ENCODE data around the gene ECI1. TPM values are rescaled to one million over a fixed set of nuclear protein-coding genes. Genes with fewer than 3 reads are reported as not detected.

ECI1 gene
- total and polyA plus RNA-seq, 9 donors: 44.4 to 81.7 (median 59.3) TPM

DNA sequence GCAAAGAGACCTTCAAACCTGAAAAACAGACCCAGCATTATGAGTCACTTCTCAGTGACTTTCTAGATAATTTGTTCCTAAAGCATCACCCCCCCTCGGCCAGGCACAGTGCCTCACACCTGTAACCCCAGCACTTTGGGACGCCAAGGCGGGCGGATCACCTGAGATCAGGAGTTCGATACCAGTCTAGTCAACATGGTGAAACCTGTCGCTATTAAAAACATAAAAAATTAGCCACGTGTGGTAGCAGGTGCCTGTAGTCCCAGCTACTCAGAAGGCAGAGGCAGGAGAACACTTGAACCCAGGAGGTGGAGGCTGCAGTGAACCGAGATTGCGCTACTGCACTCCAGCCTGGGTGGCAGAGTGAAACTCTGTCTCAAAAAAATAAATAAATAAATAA, 40.8 kb upstream of the ECI1 start:
- H3K27me3 ChIP-seq (ENCODE audit: control insufficient read depth, insufficient read depth, low read length): no peaks in the 10 kb centered on the region
- H3K27ac ChIP-seq (ENCODE audit: low read length): no peak overlapping the region
- peaks cover 31% of the 10 kb centered on the region for H3K36me3 ChIP-seq (ENCODE audit: control insufficient read depth, insufficient read depth, low read length)
- no peaks in the 10 kb centered on the region for H3K4me1 ChIP-seq (ENCODE audit: control insufficient read depth, insufficient read depth, low read length)
- no peak for DNase-seq
- H3K4me3 ChIP-seq (ENCODE audit: low read length): no peak overlapping the region
- 88% methylated on average over 2 of the region's 9 CpGs for WGBS (ENCODE audit: insufficient coverage)
- H3K9me3 ChIP-seq (replicated peaks; ENCODE audit: control insufficient read depth, low read depth, low read length): no peaks in the 10 kb centered on the region

DNA sequence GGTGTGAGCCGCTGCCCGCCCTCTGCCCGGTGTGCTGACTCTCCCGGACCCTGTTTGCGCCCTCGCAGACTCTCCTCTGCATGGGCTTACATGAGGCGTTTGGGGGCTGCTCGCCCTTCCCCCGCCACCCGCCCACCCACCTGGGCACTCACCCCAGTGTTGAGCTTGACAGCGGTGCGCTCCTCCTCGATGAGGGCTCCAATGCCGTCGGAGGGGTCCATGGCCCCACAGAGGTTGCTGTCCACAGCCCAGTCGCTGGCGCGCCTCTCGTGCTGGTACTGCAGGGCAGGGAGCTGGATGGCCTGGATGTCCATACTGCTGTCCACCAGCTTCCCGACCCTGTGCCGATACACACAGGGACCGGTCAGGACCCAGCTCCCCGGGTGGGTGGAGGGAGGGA, 37.9 kb upstream of the ECI1 start:
- 87% methylated on average over 17 of the region's 23 CpGs for WGBS (ENCODE audit: insufficient coverage)
- DNase-seq: no peak
- no peaks in the 10 kb centered on the region for H3K27me3 ChIP-seq (ENCODE audit: control insufficient read depth, insufficient read depth, low read length)
- H3K27ac ChIP-seq (ENCODE audit: low read length): no peak overlapping the region
- H3K4me1 ChIP-seq (ENCODE audit: control insufficient read depth, insufficient read depth, low read length): no peaks in the 10 kb centered on the region
- no peak overlapping the region for H3K4me3 ChIP-seq (ENCODE audit: low read length)
- peaks cover 37% of the 10 kb centered on the region for H3K36me3 ChIP-seq (ENCODE audit: control insufficient read depth, insufficient read depth, low read length)
- H3K9me3 ChIP-seq (replicated peaks; ENCODE audit: control insufficient read depth, low read depth, low read length): no peaks in the 10 kb centered on the region

DNA sequence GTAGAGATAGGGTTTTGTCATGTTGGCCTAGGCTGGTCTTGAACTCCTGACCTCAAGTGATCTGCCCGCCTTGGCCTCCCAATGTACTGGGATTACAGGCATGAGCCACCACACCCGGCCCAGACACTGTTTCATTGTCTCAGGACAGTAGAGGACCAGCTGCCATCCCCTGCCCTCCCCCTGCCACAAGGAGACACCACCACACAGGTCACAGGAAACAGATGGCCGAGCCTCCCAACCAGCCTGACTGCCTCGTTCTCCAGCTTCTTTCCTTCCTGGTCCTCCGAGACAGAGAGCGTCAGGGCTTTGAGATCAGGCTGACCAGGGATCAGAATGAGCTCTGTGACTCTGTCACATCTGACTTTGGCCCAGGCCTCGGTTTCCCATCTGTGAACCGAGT, 37.3 kb upstream of the ECI1 start:
- Histone ChIP-seq H3K27me3 (ENCODE audit: control insufficient read depth, insufficient read depth, low read length) (no peaks in the 10 kb centered on the region), H3K4me1 (ENCODE audit: control insufficient read depth, insufficient read depth, low read length) (no peaks in the 10 kb centered on the region), H3K9me3 (replicated peaks; ENCODE audit: control insufficient read depth, low read depth, low read length) (no peaks in the 10 kb centered on the region), H3K27ac (ENCODE audit: low read length) (no peak overlapping the region), H3K36me3 (ENCODE audit: control insufficient read depth, insufficient read depth, low read length) (peaks cover 42% of the 10 kb centered on the region), H3K4me3 (ENCODE audit: low read length) (no peak overlapping the region)
- no peak for DNase-seq
- 65% methylated on average over 8 of the region's 8 CpGs for WGBS (ENCODE audit: insufficient coverage)

DNA sequence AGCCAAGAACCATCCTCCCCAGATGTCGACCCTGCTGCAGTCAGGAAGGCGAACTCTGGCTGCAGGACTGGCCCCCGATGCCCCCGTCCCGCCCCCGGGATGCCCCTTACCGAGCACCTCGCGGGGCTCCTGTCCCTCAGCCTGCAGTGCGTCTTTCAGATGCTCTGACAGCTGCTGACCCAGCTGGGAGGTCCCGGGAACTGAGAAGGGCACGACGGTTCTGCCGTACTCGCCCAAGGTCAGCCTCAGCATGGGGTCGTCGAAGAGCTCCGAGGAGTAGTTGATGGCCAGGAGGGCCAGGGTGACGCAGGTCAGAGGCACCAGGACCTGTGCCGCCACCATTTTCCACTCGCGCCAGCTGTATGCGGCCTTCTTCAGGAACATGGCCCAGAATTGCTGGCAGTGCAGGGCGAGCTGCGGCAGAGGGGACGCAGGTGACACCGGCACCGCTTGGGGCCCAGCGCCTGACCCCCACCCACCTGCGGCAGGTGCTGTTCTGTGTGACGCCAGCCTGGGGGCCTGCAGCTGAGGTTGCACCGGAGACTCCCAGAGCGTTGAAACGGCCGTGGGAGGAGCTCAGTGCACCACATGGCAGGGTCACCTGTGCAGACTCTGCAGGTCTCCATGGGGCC, 36.6 kb upstream of the ECI1 start:
- 82% methylated on average over 35 of the region's 35 CpGs for WGBS (ENCODE audit: insufficient coverage)

DNA sequence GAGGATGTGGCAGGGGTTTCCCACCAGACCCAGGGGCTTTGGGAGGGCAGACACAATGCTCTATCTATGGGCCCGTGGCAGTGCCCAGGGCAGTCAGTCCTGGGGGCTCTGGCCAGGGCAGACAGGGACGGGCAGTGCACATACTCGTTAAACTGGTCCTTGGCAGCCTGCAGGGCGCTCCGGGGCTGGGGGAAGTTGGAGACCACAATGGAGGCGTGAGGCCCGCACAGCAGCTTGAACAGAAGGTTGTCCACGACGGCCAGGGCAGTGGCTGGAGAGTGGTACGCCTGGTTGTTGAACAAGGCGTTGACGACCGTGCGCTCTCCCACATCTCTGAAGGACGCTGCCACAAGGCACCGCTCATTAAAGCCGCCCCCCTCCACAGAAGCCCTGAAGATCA, 35.2 kb upstream of the ECI1 start:
- H3K36me3 ChIP-seq (ENCODE audit: control insufficient read depth, insufficient read depth, low read length): peaks cover 50% of the 10 kb centered on the region
- no peaks in the 10 kb centered on the region for H3K4me1 ChIP-seq (ENCODE audit: control insufficient read depth, insufficient read depth, low read length)
- H3K9me3 ChIP-seq (replicated peaks; ENCODE audit: control insufficient read depth, low read depth, low read length): no peaks in the 10 kb centered on the region
- 91% methylated on average over 10 of the region's 17 CpGs for WGBS (ENCODE audit: insufficient coverage)
- no peaks in the 10 kb centered on the region for H3K27me3 ChIP-seq (ENCODE audit: control insufficient read depth, insufficient read depth, low read length)
- no peak for DNase-seq
- H3K4me3 ChIP-seq (ENCODE audit: low read length): no peak overlapping the region
- H3K27ac ChIP-seq (ENCODE audit: low read length): no peak overlapping the region

More for the DNA sequence above, 36.6 kb upstream of the ECI1 start:
- Histone ChIP-seq H3K36me3 (ENCODE audit: control insufficient read depth, insufficient read depth, low read length) (peaks cover 48% of the 10 kb centered on the region), H3K27me3 (ENCODE audit: control insufficient read depth, insufficient read depth, low read length) (no peaks in the 10 kb centered on the region), H3K4me1 (ENCODE audit: control insufficient read depth, insufficient read depth, low read length) (no peaks in the 10 kb centered on the region), H3K9me3 (replicated peaks; ENCODE audit: control insufficient read depth, low read depth, low read length) (no peaks in the 10 kb centered on the region), H3K27ac (ENCODE audit: low read length) (no peak overlapping the region), H3K4me3 (ENCODE audit: low read length) (no peak overlapping the region)
- no peak for DNase-seq

DNA sequence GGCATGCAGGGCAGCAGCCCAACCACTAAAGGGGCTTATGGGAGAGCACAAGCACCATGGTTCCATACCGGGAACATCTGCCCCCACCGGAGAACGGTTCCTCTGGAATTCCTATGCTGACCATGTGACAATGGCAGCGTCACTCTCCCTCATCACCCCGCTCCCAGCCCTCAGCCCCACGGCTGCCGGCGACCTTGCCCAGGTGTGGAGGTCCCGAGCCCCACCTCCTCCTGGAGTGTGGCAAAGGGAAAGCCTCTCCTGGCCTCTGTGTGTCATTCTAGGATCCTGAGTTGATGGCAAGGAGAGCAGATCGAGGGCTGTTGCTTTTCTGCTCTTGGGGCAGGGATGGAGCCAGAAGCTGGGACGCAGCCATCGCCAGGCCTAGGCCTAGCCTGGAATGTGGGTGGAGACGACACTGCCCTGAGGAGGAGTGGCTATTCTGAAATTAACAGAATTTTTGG, 34.4 kb upstream of the ECI1 start:
- Histone ChIP-seq H3K36me3 (ENCODE audit: control insufficient read depth, insufficient read depth, low read length) (peaks cover 49% of the 10 kb centered on the region), H3K4me1 (ENCODE audit: control insufficient read depth, insufficient read depth, low read length) (no peaks in the 10 kb centered on the region), H3K4me3 (ENCODE audit: low read length) (no peak overlapping the region), H3K9me3 (replicated peaks; ENCODE audit: control insufficient read depth, low read depth, low read length) (no peaks in the 10 kb centered on the region), H3K27me3 (ENCODE audit: control insufficient read depth, insufficient read depth, low read length) (no peaks in the 10 kb centered on the region), H3K27ac (ENCODE audit: low read length) (no peak overlapping the region)
- DNase-seq: no peak
- 54% methylated on average over 7 of the region's 13 CpGs for WGBS (ENCODE audit: insufficient coverage)

DNA sequence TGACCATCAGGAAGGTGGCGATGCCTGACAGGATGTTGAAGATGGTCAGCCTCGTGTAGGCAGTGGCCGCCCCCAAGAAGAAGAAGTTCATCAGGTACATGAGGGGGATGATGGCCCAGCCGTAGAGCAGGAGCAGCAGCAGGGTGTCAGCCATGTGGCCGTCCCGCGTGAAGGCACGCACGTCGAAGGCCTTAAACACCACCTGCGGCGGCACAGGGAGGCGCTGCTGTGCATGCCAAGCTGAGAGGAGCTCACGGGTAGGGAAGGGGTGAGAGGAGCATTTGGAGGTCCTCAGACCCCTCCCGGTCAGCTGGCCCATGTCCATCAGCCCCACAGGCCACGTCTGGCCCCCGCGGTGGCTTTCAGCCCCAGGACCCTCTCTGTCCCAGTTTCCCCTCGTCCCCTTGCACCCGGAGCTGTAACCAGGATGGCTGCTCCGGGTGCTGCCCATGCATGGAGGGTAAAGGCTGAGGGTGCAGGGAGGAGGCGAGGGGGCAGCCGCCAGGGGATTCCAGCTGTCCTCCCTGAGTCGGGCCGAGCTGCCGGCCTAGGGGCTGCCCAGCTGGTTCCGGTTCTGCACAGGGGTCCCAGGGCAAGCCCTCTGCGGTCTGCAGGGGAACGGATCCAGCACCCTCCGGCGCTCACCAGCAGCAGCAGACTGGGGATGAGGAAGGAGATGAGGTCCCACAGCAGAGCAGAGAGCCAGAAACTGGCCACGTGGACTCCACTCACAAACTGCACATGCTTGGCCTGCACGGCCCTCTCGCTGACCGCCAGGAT, 33.6 kb upstream of the ECI1 start:
- no peak for DNase-seq
- 90% methylated on average over 34 of the region's 35 CpGs for WGBS (ENCODE audit: insufficient coverage)
- no peaks in the 10 kb centered on the region for H3K9me3 ChIP-seq (replicated peaks; ENCODE audit: control insufficient read depth, low read depth, low read length)
- no peaks in the 10 kb centered on the region for H3K4me1 ChIP-seq (ENCODE audit: control insufficient read depth, insufficient read depth, low read length)
- no peak overlapping the region for H3K27ac ChIP-seq (ENCODE audit: low read length)
- H3K27me3 ChIP-seq (ENCODE audit: control insufficient read depth, insufficient read depth, low read length): no peaks in the 10 kb centered on the region
- no peak overlapping the region for H3K4me3 ChIP-seq (ENCODE audit: low read length)
- H3K36me3 ChIP-seq (ENCODE audit: control insufficient read depth, insufficient read depth, low read length): peaks cover 47% of the 10 kb centered on the region

DNA sequence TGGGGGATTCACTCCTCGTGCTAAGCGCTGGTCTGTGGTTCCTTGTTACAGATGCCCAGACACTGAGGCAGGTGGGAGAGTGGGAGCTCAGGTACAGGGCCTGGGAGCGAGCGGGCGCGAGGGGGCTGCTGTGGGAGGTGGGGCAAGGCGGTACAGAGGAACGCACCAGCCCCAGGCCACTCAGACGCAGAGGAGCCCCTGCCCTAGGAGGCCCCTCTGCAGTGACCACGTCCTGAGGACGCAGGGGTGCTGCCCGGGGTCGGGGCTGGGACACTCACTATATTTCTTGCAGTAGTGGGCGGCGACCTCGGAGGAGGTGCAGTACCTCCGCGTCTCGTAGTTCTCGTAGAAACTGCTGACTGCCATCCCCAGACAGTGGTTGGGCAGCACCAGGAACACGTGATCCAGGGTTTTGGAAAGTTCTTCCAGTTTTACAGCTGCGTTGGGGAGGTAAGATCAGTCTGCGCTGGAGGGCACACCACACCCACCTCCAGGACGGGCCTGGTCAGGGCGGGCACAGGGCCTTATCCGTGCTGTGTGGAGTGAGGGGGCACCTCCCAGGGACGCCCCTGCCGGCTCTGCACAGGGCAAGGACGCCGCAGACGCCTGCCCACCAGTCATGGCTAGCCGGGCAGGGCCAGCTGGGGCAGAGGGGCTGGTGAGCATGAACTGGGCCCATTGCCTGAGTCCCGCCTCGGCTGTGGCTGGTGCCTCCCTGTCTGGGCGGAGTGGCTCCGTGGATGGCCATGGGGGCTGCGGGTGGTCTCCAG, 32.8 kb upstream of the ECI1 start:
- H3K4me3 ChIP-seq (ENCODE audit: low read length): no peak overlapping the region
- peaks cover 42% of the 10 kb centered on the region for H3K36me3 ChIP-seq (ENCODE audit: control insufficient read depth, insufficient read depth, low read length)
- H3K27ac ChIP-seq (ENCODE audit: low read length): no peak overlapping the region
- WGBS (ENCODE audit: insufficient coverage): 81% methylated on average over 30 of the region's 37 CpGs
- no peak for DNase-seq
- H3K4me1 ChIP-seq (ENCODE audit: control insufficient read depth, insufficient read depth, low read length): no peaks in the 10 kb centered on the region
- no peaks in the 10 kb centered on the region for H3K9me3 ChIP-seq (replicated peaks; ENCODE audit: control insufficient read depth, low read depth, low read length)
- H3K27me3 ChIP-seq (ENCODE audit: control insufficient read depth, insufficient read depth, low read length): no peaks in the 10 kb centered on the region

DNA sequence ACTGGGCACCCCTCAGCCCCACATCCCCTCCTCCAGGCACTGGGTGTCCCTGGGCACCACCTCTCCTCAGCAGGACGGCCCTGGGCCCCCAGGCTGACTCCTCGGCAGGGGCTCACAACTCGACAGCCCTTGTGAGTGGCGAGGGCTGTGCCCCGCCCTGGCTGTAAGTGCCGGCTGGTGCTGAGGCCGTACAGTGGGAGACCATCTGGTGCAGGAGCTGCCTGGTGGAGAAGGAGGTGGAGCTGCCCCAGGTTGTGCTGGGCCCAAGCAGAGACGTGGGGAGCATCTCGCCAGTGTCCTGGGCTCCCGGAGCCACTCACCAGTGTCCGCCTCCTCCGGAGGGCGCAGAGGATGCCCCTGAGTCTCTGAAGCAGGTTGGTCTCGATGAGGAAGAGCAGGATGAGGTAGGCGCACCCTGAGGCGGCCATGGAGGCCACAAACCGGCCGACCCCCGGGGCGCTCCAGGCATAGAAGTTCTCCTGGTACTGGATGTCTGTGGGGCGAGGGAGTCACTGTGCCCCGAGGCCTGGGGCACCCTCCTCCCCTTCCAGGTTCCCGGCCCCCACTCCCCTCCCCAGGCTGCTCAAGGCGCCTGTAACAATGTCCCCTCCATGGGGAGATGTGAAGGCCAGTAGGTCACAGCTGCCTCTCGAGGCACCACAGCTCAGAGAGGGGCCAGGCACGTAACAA, 31.6 kb upstream of the ECI1 start:
- Histone ChIP-seq H3K36me3 (ENCODE audit: control insufficient read depth, insufficient read depth, low read length) (peaks cover 40% of the 10 kb centered on the region), H3K27ac (ENCODE audit: low read length) (no peak overlapping the region)
- 69% methylated on average over 15 of the region's 26 CpGs for WGBS (ENCODE audit: insufficient coverage)

DNA sequence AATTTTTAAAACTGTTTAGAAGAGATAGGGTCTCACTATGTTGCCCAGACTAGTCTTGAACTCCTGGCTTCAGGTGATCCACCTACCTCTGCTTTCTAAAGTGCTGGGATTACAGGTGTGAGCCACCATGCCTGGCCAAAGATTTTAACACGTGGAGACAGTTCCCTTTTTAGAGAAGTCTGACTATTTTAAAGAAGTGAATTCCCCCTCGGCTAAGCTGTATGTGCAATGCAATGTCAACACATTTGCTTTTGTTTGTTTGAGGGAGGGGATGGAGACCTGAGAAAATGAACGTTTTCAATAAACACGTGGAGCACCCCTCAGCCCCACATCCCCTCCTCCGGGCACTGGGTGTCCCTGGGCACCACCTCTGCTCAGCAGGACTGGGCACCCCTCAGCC, 30.9 kb upstream of the ECI1 start:
- Histone ChIP-seq H3K36me3 (ENCODE audit: control insufficient read depth, insufficient read depth, low read length) (peaks cover 41% of the 10 kb centered on the region), H3K9me3 (replicated peaks; ENCODE audit: control insufficient read depth, low read depth, low read length) (no peaks in the 10 kb centered on the region), H3K27me3 (ENCODE audit: control insufficient read depth, insufficient read depth, low read length) (no peaks in the 10 kb centered on the region), H3K4me3 (ENCODE audit: low read length) (no peak overlapping the region), H3K27ac (ENCODE audit: low read length) (no peak overlapping the region), H3K4me1 (ENCODE audit: control insufficient read depth, insufficient read depth, low read length) (no peaks in the 10 kb centered on the region)
- 43% methylated on average over 1 of the region's 5 CpGs for WGBS (ENCODE audit: insufficient coverage)
- DNase-seq: no peak

More for the DNA sequence above, 31.6 kb upstream of the ECI1 start:
- no peak for DNase-seq
- Histone ChIP-seq H3K27me3 (ENCODE audit: control insufficient read depth, insufficient read depth, low read length) (no peaks in the 10 kb centered on the region), H3K9me3 (replicated peaks; ENCODE audit: control insufficient read depth, low read depth, low read length) (no peaks in the 10 kb centered on the region), H3K4me1 (ENCODE audit: control insufficient read depth, insufficient read depth, low read length) (no peaks in the 10 kb centered on the region), H3K4me3 (ENCODE audit: low read length) (no peak overlapping the region)

Measured in muscle of leg (tissue), 11 donors.